Cardiac muscle cell (in vitro differentiated cells and primary cell): Measurements from ENCODE around the gene TSEN54. TPM values are rescaled to one million over a fixed set of nuclear protein-coding genes. Genes with fewer than 3 reads are reported as not detected.

Experiments used
- DNase-seq, 2 donors: peaks; one replicate each; pipeline versions ENCODE4 v3.0.0 to v3.0.0-alpha.2; 2010 to 2017; ENCODE audit warnings: low read depth in 1 of 2, low spot score in 1 of 2
- H3K27ac ChIP-seq: fragments of 200-600 bp; sonication (generic); 2 replicates; pipeline ENCODE4 v1.5.1; 2016
- H3K27me3 ChIP-seq: fragments of 200-600 bp; sonication (generic); 2 replicates; pipeline ENCODE4 v1.6.0; 2016; ENCODE audit warnings: control low read depth
- H3K36me3 ChIP-seq: fragments of 200-600 bp; sonication (generic); 2 replicates; pipeline ENCODE4 v1.5.1; 2016; ENCODE audit warnings: control low read depth
- H3K4me1 ChIP-seq: fragments of 200-600 bp; sonication (generic); 2 replicates; pipeline ENCODE4 v1.8.1; 2017; ENCODE audit warnings: low read depth, mild to moderate bottlenecking, mixed run types
- H3K4me3 ChIP-seq: fragments of 200-600 bp; sonication (generic); 2 replicates; pipeline ENCODE4 v1.5.1; 2016; ENCODE audit warnings: mild to moderate bottlenecking
- H3K9me3 ChIP-seq: fragments of 200-600 bp; sonication (generic); 2 replicates; pipeline ENCODE4 v1.5.1; 2017; ENCODE audit warnings: low read depth, mild to moderate bottlenecking, control low read depth
- polyA plus RNA-seq: library from polyadenylated mRNA; unstranded; fragments of >200 nt; fragmentation: Nextera tagmentation; extraction: Ambion mirVana; gene quantifications from 2 replicates; pipeline ENCODE4 v1.2.1, GENCODE V29; 2016
- total RNA-seq: library from RNA; depleted of rRNA; stranded (reverse); fragments of >200 nt; gene quantifications from 2 replicates; pipeline ENCODE4 v1.2.3, GENCODE V29; 2016
- TF ChIP-seq, protein P1 (sequence below): IDR thresholded peaks from 2 replicates; pipeline ENCODE4 v1.5.1; 2012; ENCODE audit warnings: low read depth, mild to moderate bottlenecking, low read length

Gene TSEN54
- total and polyA plus RNA-seq, 2 experiments from 2014 or later = 64.4 to 70.5 TPM

DNA sequence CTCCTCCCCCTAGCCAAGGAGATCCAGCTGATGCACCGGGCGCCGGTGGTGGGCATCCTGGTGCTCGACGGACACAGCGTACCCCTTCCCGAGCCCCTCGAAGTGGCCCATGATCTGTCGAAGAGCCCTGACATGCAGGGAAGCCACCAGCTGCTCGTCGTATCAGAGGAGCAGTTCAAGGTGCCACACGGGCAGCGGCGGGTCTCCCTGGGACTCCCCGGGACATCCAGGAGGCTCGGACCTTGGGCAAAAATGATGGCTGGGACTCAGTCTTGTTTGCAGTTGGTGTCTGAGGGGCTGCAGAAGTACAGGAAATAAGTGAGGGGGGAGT, 55.5 kb downstream of the TSEN54 start:
- H3K9me3 ChIP-seq = no peaks in the 10 kb centered on the region
- no peaks in the 10 kb centered on the region for H3K36me3 ChIP-seq
- no peaks in the 10 kb centered on the region for H3K4me1 ChIP-seq
- no peak overlapping the region for H3K27ac ChIP-seq
- H3K4me3 ChIP-seq = no peak overlapping the region
- H3K27me3 ChIP-seq = no peaks in the 10 kb centered on the region
- TF ChIP-seq, protein P1, sequence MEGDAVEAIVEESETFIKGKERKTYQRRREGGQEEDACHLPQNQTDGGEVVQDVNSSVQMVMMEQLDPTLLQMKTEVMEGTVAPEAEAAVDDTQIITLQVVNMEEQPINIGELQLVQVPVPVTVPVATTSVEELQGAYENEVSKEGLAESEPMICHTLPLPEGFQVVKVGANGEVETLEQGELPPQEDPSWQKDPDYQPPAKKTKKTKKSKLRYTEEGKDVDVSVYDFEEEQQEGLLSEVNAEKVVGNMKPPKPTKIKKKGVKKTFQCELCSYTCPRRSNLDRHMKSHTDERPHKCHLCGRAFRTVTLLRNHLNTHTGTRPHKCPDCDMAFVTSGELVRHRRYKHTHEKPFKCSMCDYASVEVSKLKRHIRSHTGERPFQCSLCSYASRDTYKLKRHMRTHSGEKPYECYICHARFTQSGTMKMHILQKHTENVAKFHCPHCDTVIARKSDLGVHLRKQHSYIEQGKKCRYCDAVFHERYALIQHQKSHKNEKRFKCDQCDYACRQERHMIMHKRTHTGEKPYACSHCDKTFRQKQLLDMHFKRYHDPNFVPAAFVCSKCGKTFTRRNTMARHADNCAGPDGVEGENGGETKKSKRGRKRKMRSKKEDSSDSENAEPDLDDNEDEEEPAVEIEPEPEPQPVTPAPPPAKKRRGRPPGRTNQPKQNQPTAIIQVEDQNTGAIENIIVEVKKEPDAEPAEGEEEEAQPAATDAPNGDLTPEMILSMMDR = no peak
- no peak for DNase-seq

DNA sequence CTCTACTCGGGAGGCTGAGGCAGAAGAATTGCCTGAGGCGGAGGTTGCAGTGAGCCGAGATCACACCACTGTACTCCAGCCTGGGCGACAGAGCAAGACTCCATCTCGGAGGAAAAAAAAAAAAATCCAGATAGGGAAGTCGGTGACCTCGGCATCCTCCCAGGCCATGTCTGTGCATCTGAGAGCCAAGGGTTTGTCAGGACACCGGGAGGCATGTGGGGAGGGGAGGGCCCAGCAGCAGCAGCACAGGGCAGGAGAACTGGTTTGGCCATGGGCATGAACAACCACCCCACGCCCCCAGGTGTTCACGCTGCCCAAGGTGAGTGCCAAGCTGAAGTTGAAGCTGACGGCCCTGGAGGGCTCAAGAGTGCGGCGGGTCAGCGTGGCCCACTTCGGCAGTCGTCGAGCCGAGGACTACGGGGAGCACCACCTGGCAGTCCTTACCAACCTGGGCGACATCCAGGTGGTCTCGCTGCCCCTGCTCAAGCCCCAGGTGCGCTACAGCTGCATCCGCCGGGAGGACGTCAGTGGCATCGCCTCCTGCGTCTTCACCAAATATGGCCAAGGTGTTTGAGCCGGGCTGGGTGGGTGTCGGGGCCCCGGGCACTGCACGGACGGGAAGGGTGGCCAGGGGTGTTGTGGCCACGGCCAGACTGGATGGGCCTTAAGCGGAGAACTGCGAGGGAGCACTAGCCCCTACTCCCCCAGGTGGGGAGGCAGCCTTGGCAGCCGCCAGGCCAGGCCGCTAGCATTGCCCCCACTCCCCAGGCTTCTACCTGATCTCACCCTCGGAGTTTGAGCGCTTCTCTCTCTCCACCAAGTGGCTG, 56.6 kb downstream of the TSEN54 start:
- no peaks in the 10 kb centered on the region for H3K36me3 ChIP-seq
- no peak for DNase-seq
- no peak overlapping the region for H3K4me3 ChIP-seq
- no peaks in the 10 kb centered on the region for H3K9me3 ChIP-seq
- no peak overlapping the region for H3K27ac ChIP-seq
- TF ChIP-seq, protein P1 = no peak
- no peaks in the 10 kb centered on the region for H3K4me1 ChIP-seq
- no peaks in the 10 kb centered on the region for H3K27me3 ChIP-seq

DNA sequence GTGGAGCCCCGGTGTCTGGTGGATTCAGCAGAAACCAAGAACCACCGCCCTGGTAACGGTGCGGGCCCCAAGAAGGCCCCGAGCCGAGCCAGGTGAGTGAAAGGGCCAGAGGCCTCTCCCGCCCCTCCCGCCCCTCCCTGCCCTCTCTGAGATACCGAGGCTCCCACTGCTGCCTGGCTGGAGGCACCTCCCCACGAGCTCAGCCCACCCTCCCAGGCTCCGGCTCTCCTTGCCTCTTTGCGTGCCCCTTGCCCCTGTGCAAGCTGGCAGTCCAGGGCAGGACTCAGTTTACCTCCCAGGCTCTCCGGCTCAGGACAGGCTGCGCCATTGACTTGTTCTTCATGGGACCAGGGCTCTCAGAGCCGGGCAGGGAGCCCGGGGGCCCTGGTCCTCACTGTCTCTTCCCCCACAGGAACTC, 57.2 kb downstream of the TSEN54 start:
- Histone ChIP-seq H3K4me1 (peaks cover 4% of the 10 kb centered on the region), H3K27me3 (no peaks in the 10 kb centered on the region), H3K27ac (no peak overlapping the region), H3K36me3 (no peaks in the 10 kb centered on the region), H3K4me3 (no peak overlapping the region), H3K9me3 (no peaks in the 10 kb centered on the region)
- TF ChIP-seq, protein P1 = no peak
- no peak for DNase-seq

DNA sequence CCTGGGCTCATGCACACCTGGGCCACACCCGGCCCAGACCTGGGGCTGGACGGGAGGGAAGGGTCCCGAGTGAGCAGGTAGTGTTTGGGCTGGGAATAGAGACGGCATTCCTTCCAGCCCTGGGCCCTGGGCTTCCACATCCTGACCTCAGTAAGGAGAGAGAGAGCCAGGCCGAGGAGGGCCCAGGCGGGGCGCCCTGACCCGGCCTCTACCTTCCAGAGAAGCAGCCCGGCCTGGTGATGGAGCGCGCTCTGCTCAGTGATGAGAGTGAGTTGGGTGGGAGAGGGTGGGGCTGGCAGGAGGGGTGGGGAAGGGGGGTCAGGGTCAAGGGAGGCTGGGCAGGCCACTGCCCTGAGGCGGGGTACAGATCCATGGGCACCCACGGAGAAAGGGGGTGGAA, 57.7 kb downstream of the TSEN54 start:
- TF ChIP-seq, protein P1 = no peak
- Histone ChIP-seq H3K27me3 (no peaks in the 10 kb centered on the region), H3K9me3 (no peaks in the 10 kb centered on the region), H3K36me3 (no peaks in the 10 kb centered on the region), H3K4me3 (no peak overlapping the region), H3K4me1 (peaks cover 7% of the 10 kb centered on the region), H3K27ac (no peak overlapping the region)
- DNase-seq = no peak

Other genes starting within 250 kb of the TSEN54 start
- 35.6 and 47.9 TPM in 2 replicates for gene MIF4GD, start 245.3 kb upstream of the TSEN54 start, total RNA-seq
- 75.4 and 75.8 TPM in 2 replicates for gene MIF4GD, start 245.3 kb upstream of the TSEN54 start, polyA plus RNA-seq
- 8.9 and 13.2 TPM in 2 replicates for gene SLC25A19, start 227.1 kb upstream of the TSEN54 start, total RNA-seq
- gene SLC25A19, start 227.1 kb upstream of the TSEN54 start, polyA plus RNA-seq = 12.2 and 17.7 TPM in 2 replicates
- gene GRB2, start 110.8 kb upstream of the TSEN54 start, total RNA-seq = 113 and 198 TPM in 2 replicates
- gene GRB2, start 110.8 kb upstream of the TSEN54 start, polyA plus RNA-seq = 115 and 132 TPM in 2 replicates
- 87.1 and 105 TPM in 2 replicates for gene TMEM94, start 59.9 kb upstream of the TSEN54 start, total RNA-seq
- 74.2 and 93.5 TPM in 2 replicates for gene TMEM94, start 59.9 kb upstream of the TSEN54 start, polyA plus RNA-seq
- gene CASKIN2, start 991 bp upstream of the TSEN54 start, total RNA-seq = 24.4 and 31.2 TPM in 2 replicates
- gene CASKIN2, start 991 bp upstream of the TSEN54 start, polyA plus RNA-seq = 18.1 and 27.3 TPM in 2 replicates
- gene LLGL2, start 9.2 kb downstream of the TSEN54 start, total RNA-seq = 28.1 and 40.3 TPM in 2 replicates
- gene LLGL2, start 9.2 kb downstream of the TSEN54 start, polyA plus RNA-seq = 35.2 and 45.5 TPM in 2 replicates
- gene MYO15B, start 71.3 kb downstream of the TSEN54 start, total RNA-seq = 15.3 and 101 TPM in 2 replicates
- gene MYO15B, start 71.3 kb downstream of the TSEN54 start, polyA plus RNA-seq = 21.3 and 49.2 TPM in 2 replicates
- 0.11 and 0.89 TPM in 2 replicates for gene SMIM5, start 116.9 kb downstream of the TSEN54 start, total RNA-seq
- 0.42 and 0.60 TPM in 2 replicates for gene SMIM5, start 116.9 kb downstream of the TSEN54 start, polyA plus RNA-seq
- 21.0 and 43.1 TPM in 2 replicates for gene RECQL5, start 150.6 kb downstream of the TSEN54 start, total RNA-seq
- 28.6 and 47.4 TPM in 2 replicates for gene RECQL5, start 150.6 kb downstream of the TSEN54 start, polyA plus RNA-seq
- 40.1 and 50.8 TPM in 2 replicates for gene SAP30BP, start 150.8 kb downstream of the TSEN54 start, total RNA-seq
- gene SAP30BP, start 150.8 kb downstream of the TSEN54 start, polyA plus RNA-seq = 106 and 134 TPM in 2 replicates
- 0.09 and 0.21 TPM in 2 replicates for gene ITGB4, start 204.9 kb downstream of the TSEN54 start, total RNA-seq
- 0.40 and 1.6 TPM in 2 replicates for gene ITGB4, start 204.9 kb downstream of the TSEN54 start, polyA plus RNA-seq
- 35.1 and 54.0 TPM in 2 replicates for gene GALK1, start 248.7 kb downstream of the TSEN54 start, total RNA-seq
- 42.4 and 74.4 TPM in 2 replicates for gene GALK1, start 248.7 kb downstream of the TSEN54 start, polyA plus RNA-seq